A673 (cell line): ENCODE data around the gene CARMIL3. TPM values are rescaled to one million over a fixed set of nuclear protein-coding genes. Genes with fewer than 3 reads are reported as not detected.
"Not testable (repeated sequence)": the region's sequence is repeated elsewhere in the genome, so short reads cannot be mapped to it uniquely, and the experiment has no call there.

Experiments
- BruUV-seq: library from RNA; stranded (reverse); fragments of 400-500 nt; replicated peaks from 2 replicates; lab custom pipeline; 2021; lab: Mats Ljungman, UMichigan
- CTCF ChIA-PET: fragments of 300-600 bp; sonication (Branson Sonifier 250); formaldehyde crosslinking; loops from one replicate; lab custom pipeline; 2022; ENCODE audit warnings: antibody characterized with exemption; lab: Charles Lee
- POLR2A ChIA-PET: fragments of 300-600 bp; sonication (Branson Sonifier 250); formaldehyde crosslinking; loops from one replicate; lab custom pipeline; 2022; ENCODE audit warnings: antibody characterized with exemption; ENCODE audit not compliant: low non-redundant PET; lab: Charles Lee
- DNase-seq: peaks from one replicate; pipeline ENCODE4 v3.0.0-alpha.2; 2015; ENCODE audit warnings: low spot score
- H3K27ac ChIP-seq: fragments of 200-600 bp; sonication (generic); 2 replicates; pipeline ENCODE4 v1.5.1; 2016; ENCODE audit warnings: mixed run types, low read depth, mild to moderate bottlenecking, mixed read lengths, antibody characterized with exemption, low read length; ENCODE audit not compliant: poor library complexity, severe bottlenecking
- H3K27me3 ChIP-seq: fragments of 200-600 bp; sonication (generic); replicated peaks from 2 replicates; pipeline ENCODE4 v1.6.1; 2017; ENCODE audit warnings: mixed run types, low read depth, mild to moderate bottlenecking, mixed read lengths, antibody characterized with exemption, low read length; ENCODE audit not compliant: insufficient read depth, poor library complexity
- H3K36me3 ChIP-seq: fragments of 200-600 bp; sonication (generic); 2 replicates; pipeline ENCODE4 v1.6.1; 2016; ENCODE audit warnings: mixed run types, mild to moderate bottlenecking, mixed read lengths, antibody characterized with exemption, low read length; ENCODE audit not compliant: insufficient read depth, poor library complexity, severe bottlenecking
- H3K4me1 ChIP-seq: fragments of 200-600 bp; sonication (generic); 2 replicates; pipeline ENCODE4 v1.6.1; 2017; ENCODE audit warnings: mixed run types, mild to moderate bottlenecking, mixed read lengths, antibody characterized with exemption, low read length; ENCODE audit not compliant: insufficient read depth, poor library complexity, severe bottlenecking
- H3K4me3 ChIP-seq: fragments of 200-600 bp; sonication (generic); 2 replicates; pipeline ENCODE4 v1.5.1; 2016; ENCODE audit warnings: low read depth, mixed run types, mild to moderate bottlenecking, mixed read lengths, low read length; ENCODE audit not compliant: poor library complexity, severe bottlenecking
- H3K9me3 ChIP-seq: fragments of 200-600 bp; sonication (generic); 2 replicates; pipeline ENCODE4 v1.6.1; 2016; ENCODE audit warnings: mixed run types, low read depth, mild to moderate bottlenecking, mixed read lengths, antibody characterized with exemption, low read length; ENCODE audit not compliant: poor library complexity, severe bottlenecking
- CTCF ChIP-seq: fragments of 300-800, 200-600 bp; sonication (generic); conservative IDR thresholded peaks from 2 replicates; pipeline ENCODE4 v1.5.1; 2017; ENCODE audit warnings: low read depth, mild to moderate bottlenecking, antibody characterized with exemption, low read length, moderate library complexity, mixed read lengths
- intact Hi-C: fragments of 100-400 bp; cut with micrococcal nuclease; formaldehyde crosslinking; loops from one replicate; pipeline ENCODE4 v1.10.0; 2022; ENCODE audit not compliant: unreplicated experiment
- total RNA-seq: library from RNA; stranded (reverse); gene quantifications from 2 replicates; pipeline ENCODE4 v1.2.3, GENCODE V29; 2021

The CARMIL3 gene
- total RNA-seq, 1 experiment from 2014 or later = 0.49 TPM

GRCh38 chr14:24019944-24020343, 31.9 kb upstream of the CARMIL3 start:
- H3K27ac ChIP-seq, H3K36me3 ChIP-seq, BruUV-seq, POLR2A ChIA-PET, DNase-seq, CTCF ChIA-PET, H3K27me3 ChIP-seq, H3K4me3 ChIP-seq, H3K4me1 ChIP-seq, H3K9me3 ChIP-seq: not testable (repeated sequence)
- TF ChIP-seq CTCF = 0 out of 2 replicates have a peak, but pooled peaks have one; percentile 25
- intact Hi-C loops = loop anchor here (10.0 kb wide), 2 partner anchors 65 to 415 kb away; partner anchors contain the start of gene DHRS4

DNA sequence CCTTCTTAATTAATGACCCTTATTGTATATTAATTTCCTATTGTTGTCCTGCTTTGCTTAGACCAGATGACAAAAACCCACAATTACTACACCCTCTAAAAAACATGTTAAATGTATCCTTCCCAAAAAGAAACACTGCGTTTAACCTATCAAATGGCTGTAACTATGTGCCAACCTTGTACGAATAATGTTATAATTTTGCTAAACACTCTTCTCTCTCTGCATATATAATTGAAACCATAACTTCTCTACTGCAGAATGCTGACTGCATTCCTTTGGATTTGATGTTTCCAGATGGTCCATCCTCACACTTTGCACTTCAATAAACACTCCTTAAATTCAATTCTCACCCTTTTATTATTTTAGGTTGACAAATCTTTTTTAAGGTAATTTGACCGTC, 31.3 kb upstream of the CARMIL3 start:
- DNase-seq, POLR2A ChIA-PET, H3K9me3 ChIP-seq, CTCF ChIA-PET, intact Hi-C loops, H3K4me3 ChIP-seq, H3K27me3 ChIP-seq, BruUV-seq, H3K4me1 ChIP-seq, H3K27ac ChIP-seq, H3K36me3 ChIP-seq: not testable (repeated sequence)

DNA sequence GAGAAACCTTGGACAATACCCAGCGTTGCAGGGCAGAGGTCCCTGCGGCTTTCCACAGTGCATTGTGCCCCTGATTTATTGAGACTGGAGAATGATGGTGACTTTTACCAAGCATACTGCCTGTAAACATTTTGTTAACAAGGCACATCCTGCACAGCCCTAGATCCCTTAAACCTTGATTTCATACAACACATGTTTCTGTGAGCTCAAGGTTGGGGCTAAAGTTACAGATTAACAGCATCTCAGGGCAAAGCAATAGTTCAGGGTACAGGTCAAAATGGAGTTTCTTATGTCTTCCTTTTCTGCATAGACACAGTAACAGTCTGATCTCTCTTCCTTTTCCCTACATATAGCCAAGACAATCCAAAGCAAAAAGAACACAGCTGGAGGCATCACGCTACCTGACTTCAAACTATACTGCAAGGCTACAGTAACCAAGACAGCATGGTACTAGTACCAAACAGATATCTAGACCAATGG, 26.8 kb upstream of the CARMIL3 start:
- BruUV-seq, H3K27me3 ChIP-seq, H3K27ac ChIP-seq, POLR2A ChIA-PET, H3K36me3 ChIP-seq, H3K4me3 ChIP-seq, CTCF ChIA-PET, DNase-seq, intact Hi-C loops, H3K9me3 ChIP-seq, H3K4me1 ChIP-seq: not testable (repeated sequence)

GRCh38 chr14:24029687-24030086, 22.1 kb upstream of the CARMIL3 start:
- BruUV-seq, CTCF ChIA-PET, H3K9me3 ChIP-seq, H3K27me3 ChIP-seq, POLR2A ChIA-PET, intact Hi-C loops, DNase-seq, H3K36me3 ChIP-seq, H3K4me1 ChIP-seq, H3K27ac ChIP-seq, H3K4me3 ChIP-seq: not testable (repeated sequence)

DNA sequence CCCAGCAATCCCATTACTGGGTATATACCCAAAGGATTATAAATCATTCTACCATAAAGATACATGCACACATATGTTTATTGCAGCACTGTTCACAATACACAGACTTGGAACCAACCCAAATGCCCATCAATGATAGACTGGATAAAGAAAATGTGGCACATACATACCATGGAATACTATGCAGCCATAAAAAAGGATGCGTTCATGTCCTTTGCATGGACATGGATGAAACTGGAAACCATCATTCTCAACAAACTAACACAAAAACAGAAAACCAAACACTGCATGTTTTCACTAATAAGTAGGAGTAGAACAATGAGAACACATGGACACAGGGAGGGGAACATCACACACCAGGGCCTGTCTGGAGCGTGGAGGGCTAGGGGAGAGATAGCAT, 20.5 kb upstream of the CARMIL3 start:
- H3K27ac ChIP-seq, H3K9me3 ChIP-seq, intact Hi-C loops, POLR2A ChIA-PET, H3K4me3 ChIP-seq, BruUV-seq, H3K4me1 ChIP-seq, H3K27me3 ChIP-seq, CTCF ChIA-PET, DNase-seq, H3K36me3 ChIP-seq: not testable (repeated sequence)
